Tibial nerve (tissue), 4 donors: ENCODE data around the gene RBP3. TPM values are rescaled to one million over a fixed set of nuclear protein-coding genes. Genes with fewer than 3 reads are reported as not detected.

Experiments used
- DNase-seq, 2 donors: peaks; one replicate each; pipeline ENCODE4 v3.0.0-alpha.2; 2019; ENCODE audit warnings: low spot score in 2 of 2
- H3K27ac ChIP-seq, 4 donors: fragments of 200-600 bp; sonication (generic) in 3 of 4; one replicate each; pipeline ENCODE4 v1.5.1; 2017 to 2019; ENCODE audit warnings: mild to moderate bottlenecking in 1 of 4
- H3K27me3 ChIP-seq, 2 donors: fragments of 200-600 bp; sonication (generic) in 1 of 2; one replicate each; pipeline versions ENCODE4 v1.5.1 to v1.6.0; 2017 to 2019
- H3K36me3 ChIP-seq, 3 donors: fragments of 200-600 bp; sonication (generic); one replicate each; pipeline ENCODE4 v1.5.1; 2018 to 2019
- H3K4me1 ChIP-seq, 4 donors: fragments of 200-600 bp; sonication (generic) in 3 of 4; one replicate each; pipeline ENCODE4 v1.5.1; 2017 to 2019
- H3K4me3 ChIP-seq, 4 donors: fragments of 200-600 bp; sonication (generic) in 3 of 4; one replicate each; pipeline ENCODE4 v1.5.1; 2017 to 2019; ENCODE audit warnings: mild to moderate bottlenecking in 1 of 4, moderate library complexity in 1 of 4
- H3K9me3 ChIP-seq, 4 donors: fragments of 200-600 bp; sonication (generic) in 3 of 4; one replicate each; pipeline ENCODE4 v1.5.1; 2017 to 2019
- CTCF ChIP-seq, 5 experiments: fragments of 200-600 bp in 3 of 5; fragments of 450-650 bp in 2 of 5; sonication (generic) in 3 of 5; IDR thresholded peaks; one replicate each; pipeline ENCODE4 v1.5.1; 2016 to 2019; ENCODE audit warnings: antibody characterized with exemption in 5 of 5, mild to moderate bottlenecking in 3 of 5, moderate library complexity in 2 of 5
- EP300 ChIP-seq, 2 donors: sonication (generic); formaldehyde crosslinking; IDR thresholded peaks; one replicate each; pipeline ENCODE4 v1.6.1; 2017; ENCODE audit warnings: antibody characterized with exemption in 2 of 2, mild to moderate bottlenecking in 1 of 2
- POLR2A ChIP-seq, 2 donors: fragments of 450-650 bp; IDR thresholded peaks; one replicate each; pipeline ENCODE4 v1.6.1; 2017; ENCODE audit warnings: antibody characterized with exemption in 2 of 2, mild to moderate bottlenecking in 2 of 2, moderate library complexity in 2 of 2
- WGBS, 2 donors: methylation state at CpG; one replicate each; pipeline ENCODE4 v1.1.5; 2018; 5-methylcytosine and 5-hydroxymethylcytosine counted together
- total RNA-seq, 4 donors: library from RNA; depleted of rRNA; stranded (reverse); fragments of >200 nt; gene quantifications; one replicate each; pipeline ENCODE4 v1.1.0, GENCODE V29; 2016

Gene RBP3
- total RNA-seq, 4 donors from 2014 or later, result not detected

GRCh38 chr10:47388879-47389278 is 40.7 kb downstream of the RBP3 start:
- no peak for DNase-seq
- TF ChIP-seq CTCF (IDR thresholded peaks at IDR 0.05) (no peak), POLR2A (IDR thresholded peaks at IDR 0.05) (no peak), EP300 (IDR thresholded peaks at IDR 0.05) (no peak)
- Histone ChIP-seq H3K36me3 (no peaks in the 10 kb centered on the region), H3K9me3 (no peaks in the 10 kb centered on the region), H3K27ac (no peak overlapping the region), H3K4me3 (no peak overlapping the region), H3K4me1 (peaks cover 0 to 9% (median 0%) of the 10 kb centered on the region in 4 donors), H3K27me3 (no peaks in the 10 kb centered on the region)
- WGBS, 2 donors, result 82 to 86% methylated on average over 4 of the region's 4 CpGs

- DNase-seq, result no peak
- 96 to 97% methylated on average over 3 of the region's 3 CpGs for WGBS, 2 donors
- H3K4me3 ChIP-seq, result no peak overlapping the region
- no peaks in the 10 kb centered on the region for H3K9me3 ChIP-seq
- H3K27me3 ChIP-seq, result no peaks in the 10 kb centered on the region
- H3K36me3 ChIP-seq, result no peaks in the 10 kb centered on the region
- no peak overlapping the region for H3K27ac ChIP-seq
- TF ChIP-seq POLR2A (IDR thresholded peaks at IDR 0.05) (no peak), EP300 (IDR thresholded peaks at IDR 0.05) (no peak), CTCF (IDR thresholded peaks at IDR 0.05) (no peak)
- peaks cover 0 to 6% (median 0%) of the 10 kb centered on the region in 4 donors for H3K4me1 ChIP-seq
These were observed 41.5 kb downstream of the RBP3 start for GRCh38 chr10:47389619-47390018.

GRCh38 chr10:47396311-47396717 is 48.2 kb downstream of the RBP3 start:
- H3K27ac ChIP-seq, result no peak overlapping the region

GRCh38 chr10:47397256-47397655 is 49.1 kb downstream of the RBP3 start:
- peaks cover 0 to 8% (median 3%) of the 10 kb centered on the region in 4 donors for H3K4me1 ChIP-seq
- H3K27me3 ChIP-seq, result no peaks in the 10 kb centered on the region
- 74 to 81% methylated on average over 6 of the region's 6 CpGs for WGBS, 2 donors
- no peaks in the 10 kb centered on the region for H3K9me3 ChIP-seq
- DNase-seq, result no peak
- no peak overlapping the region for H3K4me3 ChIP-seq
- no peaks in the 10 kb centered on the region for H3K36me3 ChIP-seq
- H3K27ac ChIP-seq, result no peak overlapping the region
- TF ChIP-seq CTCF (IDR thresholded peaks at IDR 0.05) (no peak), EP300 (IDR thresholded peaks at IDR 0.05) (no peak), POLR2A (IDR thresholded peaks at IDR 0.05) (no peak)

More at GRCh38 chr10:47396311-47396717, 48.2 kb downstream of the RBP3 start:
- no peak for DNase-seq
- Histone ChIP-seq H3K4me3 (no peak overlapping the region), H3K36me3 (no peaks in the 10 kb centered on the region), H3K9me3 (no peaks in the 10 kb centered on the region), H3K27me3 (no peaks in the 10 kb centered on the region), H3K4me1 (no peaks in the 10 kb centered on the region)
- TF ChIP-seq POLR2A (IDR thresholded peaks at IDR 0.05) (no peak), CTCF (IDR thresholded peaks at IDR 0.05) (no peak), EP300 (IDR thresholded peaks at IDR 0.05) (no peak)

- no peaks in the 10 kb centered on the region for H3K27me3 ChIP-seq
- H3K4me1 ChIP-seq, result peaks cover 0 to 30% (median 15%) of the 10 kb centered on the region in 4 donors
- H3K36me3 ChIP-seq, result no peaks in the 10 kb centered on the region
- no peak for DNase-seq
- TF ChIP-seq CTCF (IDR thresholded peaks at IDR 0.05) (no peak), EP300 (IDR thresholded peaks at IDR 0.05) (no peak), POLR2A (IDR thresholded peaks at IDR 0.05) (no peak)
- no peak overlapping the region for H3K27ac ChIP-seq
- H3K9me3 ChIP-seq, result no peaks in the 10 kb centered on the region
- no peak overlapping the region for H3K4me3 ChIP-seq
- 96 to 97% methylated on average over 2 of the region's 2 CpGs for WGBS, 2 donors
These were observed 52.1 kb downstream of the RBP3 start for GRCh38 chr10:47400251-47400650.
